GM13976 (cell line): ENCODE data around the gene YES1.
"Not testable (repeated sequence)": the region's sequence is repeated elsewhere in the genome, so short reads cannot be mapped to it uniquely, and the experiment has no call there.

Source experiments
- DNase-seq: peaks from one replicate; pipeline ENCODE4 v3.0.0; 2012; ENCODE audit warnings: low spot score
- CTCF ChIP-seq: IDR thresholded peaks from 2 replicates; pipeline ENCODE4 v1.5.1; 2012; ENCODE audit warnings: borderline replicate concordance, mild to moderate bottlenecking; ENCODE audit not compliant: insufficient read depth; ENCODE audit errors: extremely low read depth, missing control alignments, control extremely low read depth
- in situ Hi-C: fragments of 300-500 bp; cut with MboI; formaldehyde crosslinking; loops from one replicate; pipeline ENCODE4 v1.12.0; 2022; ENCODE audit warnings: low sequenced_read_pairs, mixed read lengths, inconsistent platforms; ENCODE audit not compliant: unreplicated experiment

YES1 gene

GRCh38 chr18:730692-731091 is 81.3 kb downstream of the YES1 start:
- in situ Hi-C loops: no loop called here
- no peak for TF ChIP-seq CTCF
- DNase-seq: no peak

- in situ Hi-C loops, DNase-seq: not testable (repeated sequence)
Observed at GRCh38 chr18:730120-730519, 81.9 kb downstream of the YES1 start.

- no peak for TF ChIP-seq CTCF
- DNase-seq: no peak
- in situ Hi-C loops: no loop called here
Observed at GRCh38 chr18:725646-726045, 86.4 kb downstream of the YES1 start.

DNA sequence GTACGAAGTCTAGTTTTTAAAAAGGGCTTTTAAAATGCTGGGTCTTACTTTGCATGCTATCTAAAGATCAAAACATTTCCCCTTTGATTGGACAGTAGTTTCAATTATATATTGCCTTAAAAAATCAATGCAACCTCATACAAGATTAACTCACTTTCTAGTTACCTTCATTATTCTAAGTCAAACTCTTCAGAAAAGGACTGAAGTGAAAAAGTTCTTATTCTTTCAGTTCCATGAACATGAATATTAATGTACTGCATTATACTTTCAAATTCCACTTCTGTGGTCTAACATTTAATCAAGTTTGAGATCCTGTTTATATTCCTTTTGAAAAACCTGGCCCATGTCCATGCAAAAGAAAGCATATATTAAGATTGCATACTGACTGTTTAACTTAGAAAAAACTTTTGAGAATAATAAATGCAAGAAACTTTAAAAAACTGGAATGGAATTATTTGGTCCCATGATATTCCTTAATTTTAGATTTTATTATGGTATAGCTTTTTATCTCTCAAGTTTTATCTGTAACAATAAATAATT is 88.4 kb downstream of the YES1 start:
- TF ChIP-seq CTCF: no peak
- DNase-seq: no peak
- in situ Hi-C loops: no loop called here

DNA sequence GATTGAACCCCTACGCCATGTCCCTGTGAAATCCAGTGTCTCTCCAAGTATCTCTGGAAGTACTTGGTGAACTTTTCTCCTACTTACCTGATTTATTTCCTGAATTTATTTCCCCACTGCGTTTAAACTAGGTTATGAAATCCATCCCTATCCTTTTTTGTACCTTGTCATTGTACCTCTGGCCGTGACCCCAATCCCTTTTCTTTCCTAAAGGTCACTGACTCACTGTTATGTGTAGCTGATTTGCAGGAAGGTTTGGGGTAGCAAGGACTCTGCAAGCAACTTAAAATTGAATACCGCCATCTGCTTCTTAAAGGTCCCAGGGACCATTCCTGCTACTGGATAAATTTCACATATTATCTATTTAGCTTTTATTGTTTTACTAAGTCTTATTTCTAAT is 95.0 kb downstream of the YES1 start:
- no peak for DNase-seq
- in situ Hi-C loops: no loop called here
- TF ChIP-seq CTCF: no peak

- no peak for DNase-seq
- no peak for TF ChIP-seq CTCF
- in situ Hi-C loops: no loop called here
Observed at GRCh38 chr18:715626-716025, 96.4 kb downstream of the YES1 start.

DNA sequence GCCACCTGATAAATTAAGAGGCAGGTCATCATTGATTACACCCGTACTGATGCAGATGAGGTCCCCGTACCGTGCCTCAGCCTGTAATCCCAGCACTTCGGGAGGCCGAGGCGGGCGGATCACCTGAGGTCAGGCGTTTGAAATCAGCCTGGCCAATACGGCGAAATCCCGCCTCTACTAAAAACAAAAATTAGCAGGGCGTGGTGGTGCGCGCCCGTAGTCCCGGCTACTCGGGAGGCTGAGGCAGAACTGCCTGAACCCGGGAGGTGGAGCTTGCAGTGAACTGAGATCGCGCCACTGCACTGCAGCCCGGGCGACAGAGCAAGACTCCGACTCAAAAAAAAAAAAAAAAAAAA is 98.9 kb downstream of the YES1 start:
- in situ Hi-C loops: no loop called here
- no peak for DNase-seq
- no peak for TF ChIP-seq CTCF
